Mesenchymal stem cell (in vitro differentiated cells and primary cell): Measurements from ENCODE around the gene AHNAK.

Source experiments
- DNase-seq: peaks from one replicate; pipeline ENCODE4 v3.0.0-alpha.2; 2013
- H2AFZ ChIP-seq: one replicate; pipeline ENCODE4 v1.6.1; 2013; ENCODE audit warnings: low read depth, mild to moderate bottlenecking, control low read depth, inconsistent platforms, low read length, moderate library complexity
- H2AK5ac ChIP-seq: 2 replicates; pipeline ENCODE4 v1.6.1; 2013; ENCODE audit warnings: low read length, moderate library complexity, mild to moderate bottlenecking, inconsistent platforms; ENCODE audit not compliant: severe bottlenecking
- H2BK120ac ChIP-seq: one replicate; pipeline ENCODE4 v1.6.1; 2013; ENCODE audit warnings: low read depth, mild to moderate bottlenecking, inconsistent platforms, low read length, moderate library complexity
- H2BK12ac ChIP-seq, 2 experiments: one replicate each; pipeline ENCODE4 v1.6.1; 2013; ENCODE audit warnings: inconsistent platforms in 2 of 2, low read length in 2 of 2, mild to moderate bottlenecking in 2 of 2, moderate library complexity in 2 of 2, control low read depth in 1 of 2
- H2BK15ac ChIP-seq: one replicate; pipeline ENCODE4 v1.6.1; 2013; ENCODE audit warnings: mild to moderate bottlenecking, low read depth, inconsistent platforms; ENCODE audit not compliant: poor library complexity, severe bottlenecking
- H2BK5ac ChIP-seq: 2 replicates; pipeline ENCODE4 v1.6.1; 2013; ENCODE audit warnings: low read depth, mild to moderate bottlenecking, low read length, control low read depth, inconsistent platforms; ENCODE audit not compliant: poor library complexity, severe bottlenecking
- H3K14ac ChIP-seq, 2 experiments: one replicate each; pipeline ENCODE4 v1.6.1; 2013; ENCODE audit warnings: inconsistent platforms in 2 of 2, low read length in 2 of 2, control low read depth in 1 of 2, mild to moderate bottlenecking in 1 of 2, moderate library complexity in 1 of 2
- H3K18ac ChIP-seq, 2 experiments: one replicate each; pipeline ENCODE4 v1.6.1; 2013; ENCODE audit warnings: inconsistent platforms in 2 of 2, low read length in 2 of 2, control low read depth in 1 of 2, low read depth in 1 of 2, mild to moderate bottlenecking in 1 of 2
- H3K23ac ChIP-seq, 2 experiments: one replicate each; pipeline ENCODE4 v1.6.1; 2013; ENCODE audit warnings: inconsistent platforms in 2 of 2, low read length in 2 of 2, mild to moderate bottlenecking in 2 of 2, moderate library complexity in 2 of 2, control low read depth in 1 of 2
- H3K27ac ChIP-seq: 2 replicates; pipeline ENCODE4 v1.5.1; 2013; ENCODE audit warnings: mild to moderate bottlenecking, moderate library complexity, low read length, control low read depth, inconsistent platforms; ENCODE audit not compliant: poor library complexity, severe bottlenecking
- H3K27me3 ChIP-seq, 2 experiments: 2 replicates each; pipeline versions ENCODE4 v1.6.1 to v1.7.0; 2013; ENCODE audit warnings: low read length in 2 of 2, mild to moderate bottlenecking in 2 of 2, moderate library complexity in 2 of 2, control low read depth in 1 of 2, inconsistent platforms in 1 of 2; ENCODE audit not compliant: control insufficient read depth in 1 of 2, insufficient read depth in 1 of 2
- H3K36me3 ChIP-seq, 2 experiments: 2 replicates each; pipeline versions ENCODE4 v1.6.1 to v1.7.0; 2013; ENCODE audit warnings: low read length in 2 of 2, control low read depth in 1 of 2, inconsistent platforms in 1 of 2, low read depth in 1 of 2, mild to moderate bottlenecking in 1 of 2; ENCODE audit not compliant: insufficient read depth in 2 of 2, control insufficient read depth in 1 of 2
- H3K4ac ChIP-seq, 2 experiments: one replicate each; pipeline ENCODE4 v1.6.1; 2013; ENCODE audit warnings: inconsistent platforms in 2 of 2, low read length in 2 of 2, mild to moderate bottlenecking in 2 of 2, moderate library complexity in 2 of 2, control low read depth in 1 of 2, low read depth in 1 of 2
- H3K4me1 ChIP-seq: 2 replicates; pipeline ENCODE4 v1.6.1; 2013; ENCODE audit warnings: low read depth, low read length, control low read depth; ENCODE audit not compliant: control insufficient read depth, insufficient read depth
- H3K4me2 ChIP-seq: 2 replicates; pipeline ENCODE4 v1.6.1; 2013; ENCODE audit warnings: low read length, mild to moderate bottlenecking, inconsistent platforms; ENCODE audit not compliant: poor library complexity, severe bottlenecking
- H3K4me3 ChIP-seq, 2 experiments: 2 replicates each; pipeline versions ENCODE4 v1.5.1 to v1.7.0; 2013; ENCODE audit warnings: low read length in 2 of 2, mild to moderate bottlenecking in 2 of 2, control low read depth in 1 of 2, low read depth in 1 of 2; ENCODE audit not compliant: insufficient read depth in 1 of 2
- H3K79me1 ChIP-seq: replicated peaks from 2 replicates; pipeline ENCODE4 v1.6.1; 2013; ENCODE audit warnings: mild to moderate bottlenecking, control low read depth, low read length, inconsistent platforms; ENCODE audit not compliant: poor library complexity, severe bottlenecking
- H3K9ac ChIP-seq: 2 replicates; pipeline ENCODE4 v1.7.0; 2013; ENCODE audit warnings: mild to moderate bottlenecking, low read length, moderate library complexity
- H3K9me3 ChIP-seq: 2 replicates; pipeline ENCODE4 v1.7.0; 2013; ENCODE audit warnings: mild to moderate bottlenecking, low read length; ENCODE audit not compliant: control insufficient read depth
- H4K8ac ChIP-seq: one replicate; pipeline ENCODE4 v1.6.1; 2013; ENCODE audit warnings: inconsistent platforms, mild to moderate bottlenecking, low read length, moderate library complexity
- H4K91ac ChIP-seq: one replicate; pipeline ENCODE4 v1.6.1; 2013; ENCODE audit warnings: mild to moderate bottlenecking, low read length, inconsistent platforms
- WGBS: methylation state at CpG from one replicate; pipeline ENCODE4 v1.1.7; 2013; ENCODE audit warnings: mixed read lengths; 5-methylcytosine and 5-hydroxymethylcytosine counted together

AHNAK gene

GRCh38 chr11:62392506-62392905 lies 154.1 kb downstream of the AHNAK start:
- H3K79me1 ChIP-seq, result peaks cover 5% of the 10 kb centered on the region
- H3K18ac ChIP-seq, result no peak overlapping the region
- no peak overlapping the region for H3K9ac ChIP-seq
- 90% methylated on average over 1 of the region's 3 CpGs for WGBS
- no peak overlapping the region for H2AFZ ChIP-seq
- H2BK5ac ChIP-seq, result no peak overlapping the region
- H2AK5ac ChIP-seq, result no peak overlapping the region
- peaks cover 6% of the 10 kb centered on the region for H3K4me1 ChIP-seq
- no peaks in the 10 kb centered on the region for H3K36me3 ChIP-seq
- peaks cover 0 to 17% of the 10 kb centered on the region in 2 experiments for H3K27me3 ChIP-seq
- no peaks in the 10 kb centered on the region for H3K9me3 ChIP-seq
- H4K8ac ChIP-seq, result no peak overlapping the region
- H3K4ac ChIP-seq, result no peak overlapping the region
- no peak overlapping the region for H3K4me2 ChIP-seq
- H3K23ac ChIP-seq, result no peak overlapping the region
- no peak for DNase-seq
- no peak overlapping the region for H3K14ac ChIP-seq
- H4K91ac ChIP-seq, result no peak overlapping the region
- no peak overlapping the region for H3K27ac ChIP-seq
- no peak overlapping the region for H2BK15ac ChIP-seq
- no peak overlapping the region for H2BK12ac ChIP-seq
- H3K4me3 ChIP-seq, result no peak overlapping the region
- H2BK120ac ChIP-seq, result no peak overlapping the region

GRCh38 chr11:62391642-62392425 lies 154.8 kb downstream of the AHNAK start:
- Histone ChIP-seq H3K18ac (no peak overlapping the region), H3K4me1 (peaks cover 8% of the 10 kb centered on the region), H2AFZ (no peak overlapping the region), H3K4me3 (no peak overlapping the region), H2BK12ac (no peak overlapping the region), H3K27me3 (peaks cover 0 to 17% of the 10 kb centered on the region in 2 experiments), H3K14ac (no peak overlapping the region), H2AK5ac (no peak overlapping the region), H2BK15ac (no peak overlapping the region), H4K8ac (no peak overlapping the region), H3K9ac (no peak overlapping the region), H3K23ac (no peak overlapping the region), H2BK5ac (no peak overlapping the region), H3K79me1 (peaks cover 5% of the 10 kb centered on the region), H3K4ac (no peak overlapping the region), H3K4me2 (no peak overlapping the region), H3K27ac (no peak overlapping the region), H3K36me3 (no peaks in the 10 kb centered on the region), H3K9me3 (no peaks in the 10 kb centered on the region), H4K91ac (no peak overlapping the region), H2BK120ac (no peak overlapping the region)
- DNase-seq, result no peak
- 84% methylated on average over 16 of the region's 16 CpGs for WGBS

- Histone ChIP-seq H2BK15ac (no peak overlapping the region), H3K4ac (no peak overlapping the region), H3K14ac (no peak overlapping the region), H3K9me3 (no peaks in the 10 kb centered on the region), H3K36me3 (no peaks in the 10 kb centered on the region), H3K27ac (no peak overlapping the region), H3K27me3 (peaks cover 0 to 17% of the 10 kb centered on the region in 2 experiments), H4K8ac (no peak overlapping the region), H2AK5ac (no peak overlapping the region), H3K4me1 (peaks cover 6% of the 10 kb centered on the region), H3K4me2 (no peak overlapping the region), H2BK5ac (no peak overlapping the region), H2AFZ (no peak overlapping the region), H3K4me3 (no peak overlapping the region), H3K18ac (no peak overlapping the region), H2BK120ac (no peak overlapping the region), H3K23ac (no peak overlapping the region), H4K91ac (no peak overlapping the region), H2BK12ac (no peak overlapping the region), H3K79me1 (peaks cover 5% of the 10 kb centered on the region), H3K9ac (no peak overlapping the region)
- WGBS, result no CpG with 5 or more reads among the region's 1 CpG
- no peak for DNase-seq
These were observed 155.9 kb downstream of the AHNAK start for GRCh38 chr11:62390722-62391121.

- Histone ChIP-seq H2AK5ac (no peak overlapping the region), H2BK12ac (no peak overlapping the region), H3K14ac (no peak overlapping the region), H2BK15ac (no peak overlapping the region), H3K18ac (no peak overlapping the region), H3K9me3 (no peaks in the 10 kb centered on the region), H4K8ac (no peak overlapping the region), H2BK120ac (no peak overlapping the region), H2AFZ (no peak overlapping the region), H3K4me1 (peaks cover 6% of the 10 kb centered on the region), H2BK5ac (no peak overlapping the region), H3K27ac (no peak overlapping the region), H3K4ac (no peak overlapping the region), H3K23ac (no peak overlapping the region), H3K4me2 (no peak overlapping the region), H3K9ac (no peak overlapping the region), H4K91ac (no peak overlapping the region), H3K4me3 (no peak overlapping the region), H3K79me1 (peaks cover 5% of the 10 kb centered on the region), H3K27me3 (peaks cover 0 to 17% of the 10 kb centered on the region in 2 experiments), H3K36me3 (no peaks in the 10 kb centered on the region)
- WGBS, result 69% methylated on average over 5 of the region's 5 CpGs
- no peak for DNase-seq
These were observed 156.4 kb downstream of the AHNAK start for GRCh38 chr11:62390237-62390636.
